Astrocyte (in vitro differentiated cells and primary cell): ENCODE data around the gene PARVB.

Source experiments
- CTCF ChIP-seq: IDR thresholded peaks from 2 replicates; pipeline ENCODE4 v1.5.1; 2011; ENCODE audit warnings: low read depth, mild to moderate bottlenecking, inconsistent platforms, low read length, moderate library complexity; ENCODE audit not compliant: insufficient read depth
- EZH2 ChIP-seq: IDR thresholded peaks from 2 replicates; pipeline ENCODE4 v1.6.1; 2012; ENCODE audit warnings: mild to moderate bottlenecking, low read length, inconsistent platforms; ENCODE audit not compliant: insufficient read depth

- TF ChIP-seq CTCF (no peak), EZH2 (no peak)
Observed at GRCh38 chr22:43985532-43985931, 38.6 kb upstream of the PARVB start.
